ENCODE data around the gene GKN2. TPM values are rescaled to one million over a fixed set of nuclear protein-coding genes. Genes with fewer than 3 reads are reported as not detected.

The GKN2 gene
- total RNA-seq, 1 experiment from 2014 or later: not detected

DNA sequence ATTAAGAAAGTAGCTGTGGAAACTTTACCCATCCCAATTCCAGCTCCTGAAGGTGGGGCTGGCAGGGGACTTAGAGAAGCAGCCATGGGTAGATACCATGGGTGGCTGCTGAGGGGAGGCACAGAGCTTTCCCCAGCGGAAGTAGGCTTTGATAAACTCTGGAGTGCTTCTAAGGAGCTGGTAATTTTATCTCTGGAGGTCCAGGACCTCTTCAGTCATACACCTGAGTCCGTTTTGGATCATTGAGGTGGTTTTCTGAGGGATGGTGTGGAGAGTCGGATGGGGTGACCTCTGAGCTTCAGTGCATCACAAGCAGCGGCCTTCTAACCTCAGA lies 44.8 kb downstream of the GKN2 start:
- DNase-seq (ENCODE audit: low spot score): no peak
- H3K27me3 Mint-ChIP-seq (ENCODE audit: low read depth): no peaks in the 10 kb centered on the region
- peaks cover 11% of the 10 kb centered on the region; the same call in 1 of the 2 replicates for H3K9me3 Mint-ChIP-seq
- TF ChIP-seq NR2C2 (CRISPR knock-in tag; IDR thresholded peaks at IDR 0.05): no peak
- TF ChIP-seq GRHL2 (CRISPR knock-in tag; IDR thresholded peaks at IDR 0.05; ENCODE audit: insufficient replicate concordance, severe bottlenecking): no peak
- TF ChIP-seq, protein P1, sequence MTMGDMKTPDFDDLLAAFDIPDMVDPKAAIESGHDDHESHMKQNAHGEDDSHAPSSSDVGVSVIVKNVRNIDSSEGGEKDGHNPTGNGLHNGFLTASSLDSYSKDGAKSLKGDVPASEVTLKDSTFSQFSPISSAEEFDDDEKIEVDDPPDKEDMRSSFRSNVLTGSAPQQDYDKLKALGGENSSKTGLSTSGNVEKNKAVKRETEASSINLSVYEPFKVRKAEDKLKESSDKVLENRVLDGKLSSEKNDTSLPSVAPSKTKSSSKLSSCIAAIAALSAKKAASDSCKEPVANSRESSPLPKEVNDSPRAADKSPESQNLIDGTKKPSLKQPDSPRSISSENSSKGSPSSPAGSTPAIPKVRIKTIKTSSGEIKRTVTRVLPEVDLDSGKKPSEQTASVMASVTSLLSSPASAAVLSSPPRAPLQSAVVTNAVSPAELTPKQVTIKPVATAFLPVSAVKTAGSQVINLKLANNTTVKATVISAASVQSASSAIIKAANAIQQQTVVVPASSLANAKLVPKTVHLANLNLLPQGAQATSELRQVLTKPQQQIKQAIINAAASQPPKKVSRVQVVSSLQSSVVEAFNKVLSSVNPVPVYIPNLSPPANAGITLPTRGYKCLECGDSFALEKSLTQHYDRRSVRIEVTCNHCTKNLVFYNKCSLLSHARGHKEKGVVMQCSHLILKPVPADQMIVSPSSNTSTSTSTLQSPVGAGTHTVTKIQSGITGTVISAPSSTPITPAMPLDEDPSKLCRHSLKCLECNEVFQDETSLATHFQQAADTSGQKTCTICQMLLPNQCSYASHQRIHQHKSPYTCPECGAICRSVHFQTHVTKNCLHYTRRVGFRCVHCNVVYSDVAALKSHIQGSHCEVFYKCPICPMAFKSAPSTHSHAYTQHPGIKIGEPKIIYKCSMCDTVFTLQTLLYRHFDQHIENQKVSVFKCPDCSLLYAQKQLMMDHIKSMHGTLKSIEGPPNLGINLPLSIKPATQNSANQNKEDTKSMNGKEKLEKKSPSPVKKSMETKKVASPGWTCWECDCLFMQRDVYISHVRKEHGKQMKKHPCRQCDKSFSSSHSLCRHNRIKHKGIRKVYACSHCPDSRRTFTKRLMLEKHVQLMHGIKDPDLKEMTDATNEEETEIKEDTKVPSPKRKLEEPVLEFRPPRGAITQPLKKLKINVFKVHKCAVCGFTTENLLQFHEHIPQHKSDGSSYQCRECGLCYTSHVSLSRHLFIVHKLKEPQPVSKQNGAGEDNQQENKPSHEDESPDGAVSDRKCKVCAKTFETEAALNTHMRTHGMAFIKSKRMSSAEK (CRISPR knock-in tag; IDR thresholded peaks at IDR 0.05; ENCODE audit: borderline replicate concordance): no peak
- TF ChIP-seq TEAD4 (CRISPR knock-in tag; IDR thresholded peaks at IDR 0.05): no peak
- TF ChIP-seq FOXJ3 (CRISPR knock-in tag; IDR thresholded peaks at IDR 0.05; ENCODE audit: borderline replicate concordance): no peak
- TF ChIP-seq ETV6 (CRISPR knock-in tag; IDR thresholded peaks at IDR 0.05): no peak
- no peak for TF ChIP-seq NR1H2 (CRISPR knock-in tag; IDR thresholded peaks at IDR 0.05)
- no peak for TF ChIP-seq JAZF1 (CRISPR knock-in tag; IDR thresholded peaks at IDR 0.05)
- TF ChIP-seq ZNF671 (CRISPR knock-in tag; IDR thresholded peaks at IDR 0.05): no peak
- TF ChIP-seq, protein P2, sequence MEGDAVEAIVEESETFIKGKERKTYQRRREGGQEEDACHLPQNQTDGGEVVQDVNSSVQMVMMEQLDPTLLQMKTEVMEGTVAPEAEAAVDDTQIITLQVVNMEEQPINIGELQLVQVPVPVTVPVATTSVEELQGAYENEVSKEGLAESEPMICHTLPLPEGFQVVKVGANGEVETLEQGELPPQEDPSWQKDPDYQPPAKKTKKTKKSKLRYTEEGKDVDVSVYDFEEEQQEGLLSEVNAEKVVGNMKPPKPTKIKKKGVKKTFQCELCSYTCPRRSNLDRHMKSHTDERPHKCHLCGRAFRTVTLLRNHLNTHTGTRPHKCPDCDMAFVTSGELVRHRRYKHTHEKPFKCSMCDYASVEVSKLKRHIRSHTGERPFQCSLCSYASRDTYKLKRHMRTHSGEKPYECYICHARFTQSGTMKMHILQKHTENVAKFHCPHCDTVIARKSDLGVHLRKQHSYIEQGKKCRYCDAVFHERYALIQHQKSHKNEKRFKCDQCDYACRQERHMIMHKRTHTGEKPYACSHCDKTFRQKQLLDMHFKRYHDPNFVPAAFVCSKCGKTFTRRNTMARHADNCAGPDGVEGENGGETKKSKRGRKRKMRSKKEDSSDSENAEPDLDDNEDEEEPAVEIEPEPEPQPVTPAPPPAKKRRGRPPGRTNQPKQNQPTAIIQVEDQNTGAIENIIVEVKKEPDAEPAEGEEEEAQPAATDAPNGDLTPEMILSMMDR (IDR thresholded peaks at IDR 0.05): no peak
- TF ChIP-seq, protein P3, sequence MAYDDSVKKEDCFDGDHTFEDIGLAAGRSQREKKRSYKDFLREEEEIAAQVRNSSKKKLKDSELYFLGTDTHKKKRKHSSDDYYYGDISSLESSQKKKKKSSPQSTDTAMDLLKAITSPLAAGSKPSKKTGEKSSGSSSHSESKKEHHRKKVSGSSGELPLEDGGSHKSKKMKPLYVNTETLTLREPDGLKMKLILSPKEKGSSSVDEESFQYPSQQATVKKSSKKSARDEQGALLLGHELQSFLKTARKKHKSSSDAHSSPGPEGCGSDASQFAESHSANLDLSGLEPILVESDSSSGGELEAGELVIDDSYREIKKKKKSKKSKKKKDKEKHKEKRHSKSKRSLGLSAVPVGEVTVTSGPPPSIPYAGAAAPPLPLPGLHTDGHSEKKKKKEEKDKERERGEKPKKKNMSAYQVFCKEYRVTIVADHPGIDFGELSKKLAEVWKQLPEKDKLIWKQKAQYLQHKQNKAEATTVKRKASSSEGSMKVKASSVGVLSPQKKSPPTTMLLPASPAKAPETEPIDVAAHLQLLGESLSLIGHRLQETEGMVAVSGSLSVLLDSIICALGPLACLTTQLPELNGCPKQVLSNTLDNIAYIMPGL (CRISPR knock-in tag; IDR thresholded peaks at IDR 0.05): no peak
- no peak for TF ChIP-seq NFE2L1 (CRISPR knock-in tag; IDR thresholded peaks at IDR 0.05)
- no peak for TF ChIP-seq CBFB (CRISPR knock-in tag; IDR thresholded peaks at IDR 0.05; ENCODE audit: low read depth)
- CTCF ChIA-PET: interaction anchor here (0.9 to 2.8 kb wide), 10 partner anchors 13 to 445 kb away, joined by 3 to 15 read pairs (median 5); partner anchors contain the start of gene PROKR1
- H3K4me1 Mint-ChIP-seq: peaks cover 27% of the 10 kb centered on the region
- no peaks in the 10 kb centered on the region for H3K36me3 Mint-ChIP-seq
- ATAC-seq: no peak
- POLR2A ChIA-PET: no interaction called here
- H3K4me3 Mint-ChIP-seq: no peak overlapping the region
- no peak overlapping the region for H3K27ac Mint-ChIP-seq

DNA sequence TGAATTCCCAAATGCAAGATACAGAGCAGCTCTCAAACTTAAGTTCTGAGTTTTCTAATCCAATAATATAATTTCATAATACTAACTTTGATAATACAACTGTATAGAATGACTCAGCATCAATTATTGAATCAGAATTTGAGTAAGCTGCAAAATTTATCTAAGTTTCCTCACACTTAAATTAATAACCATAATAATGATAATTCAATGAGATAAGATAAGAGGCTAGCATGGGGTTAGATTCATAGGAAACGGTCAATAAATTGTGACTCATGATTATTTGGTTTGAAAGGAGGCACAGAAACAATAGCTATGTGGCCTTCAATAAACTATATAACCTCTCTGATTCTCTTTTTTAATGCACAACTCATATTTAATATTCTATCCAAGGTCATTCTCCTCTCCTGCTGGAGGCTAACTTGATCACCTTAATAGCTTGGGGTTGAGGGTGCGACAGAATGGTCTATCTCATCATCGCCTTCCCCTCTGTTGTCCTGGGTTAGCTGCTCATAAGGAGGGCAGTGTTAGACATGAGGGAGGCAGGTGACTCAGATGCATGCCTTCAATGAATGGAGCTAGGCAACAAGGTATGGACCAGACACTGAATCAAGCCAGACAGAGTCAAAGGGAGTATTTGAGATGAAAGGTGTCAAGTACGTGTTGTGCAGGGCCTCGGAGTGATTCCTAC lies 45.3 kb downstream of the GKN2 start:
- Mint-ChIP-seq H3K4me1 (peaks cover 27% of the 10 kb centered on the region), H3K27ac (no peak overlapping the region), H3K4me3 (no peak overlapping the region), H3K9me3 (peaks cover 15% of the 10 kb centered on the region; the same call in 1 of the 2 replicates), H3K36me3 (no peaks in the 10 kb centered on the region), H3K27me3 (ENCODE audit: low read depth) (no peaks in the 10 kb centered on the region)
- ChIA-PET CTCF (interaction anchor here (0.9 to 2.8 kb wide), 9 partner anchors 12 to 444 kb away, joined by 3 to 15 read pairs (median 5); no protein-coding TSS in a partner anchor), POLR2A (no interaction called here)
- ATAC-seq: no peak
- DNase-seq (ENCODE audit: low spot score): no peak
- TF ChIP-seq, protein P4, sequence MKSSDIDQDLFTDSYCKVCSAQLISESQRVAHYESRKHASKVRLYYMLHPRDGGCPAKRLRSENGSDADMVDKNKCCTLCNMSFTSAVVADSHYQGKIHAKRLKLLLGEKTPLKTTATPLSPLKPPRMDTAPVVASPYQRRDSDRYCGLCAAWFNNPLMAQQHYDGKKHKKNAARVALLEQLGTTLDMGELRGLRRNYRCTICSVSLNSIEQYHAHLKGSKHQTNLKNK (CRISPR knock-in tag; IDR thresholded peaks at IDR 0.05): no peak
- TF ChIP-seq, protein P5, sequence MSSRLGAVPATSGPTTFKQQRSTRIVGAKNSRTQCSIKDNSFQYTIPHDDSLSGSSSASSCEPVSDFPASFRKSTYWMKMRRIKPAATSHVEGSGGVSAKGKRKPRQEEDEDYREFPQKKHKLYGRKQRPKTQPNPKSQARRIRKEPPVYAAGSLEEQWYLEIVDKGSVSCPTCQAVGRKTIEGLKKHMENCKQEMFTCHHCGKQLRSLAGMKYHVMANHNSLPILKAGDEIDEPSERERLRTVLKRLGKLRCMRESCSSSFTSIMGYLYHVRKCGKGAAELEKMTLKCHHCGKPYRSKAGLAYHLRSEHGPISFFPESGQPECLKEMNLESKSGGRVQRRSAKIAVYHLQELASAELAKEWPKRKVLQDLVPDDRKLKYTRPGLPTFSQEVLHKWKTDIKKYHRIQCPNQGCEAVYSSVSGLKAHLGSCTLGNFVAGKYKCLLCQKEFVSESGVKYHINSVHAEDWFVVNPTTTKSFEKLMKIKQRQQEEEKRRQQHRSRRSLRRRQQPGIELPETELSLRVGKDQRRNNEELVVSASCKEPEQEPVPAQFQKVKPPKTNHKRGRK (CRISPR knock-in tag; IDR thresholded peaks at IDR 0.05; ENCODE audit: borderline replicate concordance): no peak
- TF ChIP-seq TEAD1 (CRISPR knock-in tag; IDR thresholded peaks at IDR 0.05) (no peak), ZBTB21 (CRISPR knock-in tag; IDR thresholded peaks at IDR 0.05; ENCODE audit: borderline replicate concordance) (no peak), FOXJ3 (CRISPR knock-in tag; IDR thresholded peaks at IDR 0.05; ENCODE audit: borderline replicate concordance) (no peak), CBFB (CRISPR knock-in tag; IDR thresholded peaks at IDR 0.05; ENCODE audit: low read depth) (no peak), MXD4 (CRISPR knock-in tag; IDR thresholded peaks at IDR 0.05; ENCODE audit: borderline replicate concordance) (no peak), NR1H2 (CRISPR knock-in tag; IDR thresholded peaks at IDR 0.05) (no peak), GABPB1 (CRISPR knock-in tag; IDR thresholded peaks at IDR 0.05) (no peak), SOX15 (CRISPR knock-in tag; IDR thresholded peaks at IDR 0.05) (no peak)
- TF ChIP-seq, protein P6, sequence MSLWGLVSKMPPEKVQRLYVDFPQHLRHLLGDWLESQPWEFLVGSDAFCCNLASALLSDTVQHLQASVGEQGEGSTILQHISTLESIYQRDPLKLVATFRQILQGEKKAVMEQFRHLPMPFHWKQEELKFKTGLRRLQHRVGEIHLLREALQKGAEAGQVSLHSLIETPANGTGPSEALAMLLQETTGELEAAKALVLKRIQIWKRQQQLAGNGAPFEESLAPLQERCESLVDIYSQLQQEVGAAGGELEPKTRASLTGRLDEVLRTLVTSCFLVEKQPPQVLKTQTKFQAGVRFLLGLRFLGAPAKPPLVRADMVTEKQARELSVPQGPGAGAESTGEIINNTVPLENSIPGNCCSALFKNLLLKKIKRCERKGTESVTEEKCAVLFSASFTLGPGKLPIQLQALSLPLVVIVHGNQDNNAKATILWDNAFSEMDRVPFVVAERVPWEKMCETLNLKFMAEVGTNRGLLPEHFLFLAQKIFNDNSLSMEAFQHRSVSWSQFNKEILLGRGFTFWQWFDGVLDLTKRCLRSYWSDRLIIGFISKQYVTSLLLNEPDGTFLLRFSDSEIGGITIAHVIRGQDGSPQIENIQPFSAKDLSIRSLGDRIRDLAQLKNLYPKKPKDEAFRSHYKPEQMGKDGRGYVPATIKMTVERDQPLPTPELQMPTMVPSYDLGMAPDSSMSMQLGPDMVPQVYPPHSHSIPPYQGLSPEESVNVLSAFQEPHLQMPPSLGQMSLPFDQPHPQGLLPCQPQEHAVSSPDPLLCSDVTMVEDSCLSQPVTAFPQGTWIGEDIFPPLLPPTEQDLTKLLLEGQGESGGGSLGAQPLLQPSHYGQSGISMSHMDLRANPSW (CRISPR knock-in tag; conservative IDR thresholded peaks at IDR 0.05; ENCODE audit: low read depth): no peak

Measured in WTC11 (cell line).